ENCODE data around the gene IL4R.

- no peak for TF ChIP-seq CTCF (IDR thresholded peaks at IDR 0.05; ENCODE audit: low read depth, low read length, poor library complexity, severe bottlenecking)
- no peak for TF ChIP-seq EZH2phosphoT487 (IDR thresholded peaks at IDR 0.05; ENCODE audit: borderline replicate concordance, low read length)
These were observed 72.9 kb downstream of the IL4R start for GRCh38 chr16:27386674-27387073.

All from DOHH2 (cell line).